ENCODE measurements around the gene TNFRSF25.

The TNFRSF25 gene, protein sequence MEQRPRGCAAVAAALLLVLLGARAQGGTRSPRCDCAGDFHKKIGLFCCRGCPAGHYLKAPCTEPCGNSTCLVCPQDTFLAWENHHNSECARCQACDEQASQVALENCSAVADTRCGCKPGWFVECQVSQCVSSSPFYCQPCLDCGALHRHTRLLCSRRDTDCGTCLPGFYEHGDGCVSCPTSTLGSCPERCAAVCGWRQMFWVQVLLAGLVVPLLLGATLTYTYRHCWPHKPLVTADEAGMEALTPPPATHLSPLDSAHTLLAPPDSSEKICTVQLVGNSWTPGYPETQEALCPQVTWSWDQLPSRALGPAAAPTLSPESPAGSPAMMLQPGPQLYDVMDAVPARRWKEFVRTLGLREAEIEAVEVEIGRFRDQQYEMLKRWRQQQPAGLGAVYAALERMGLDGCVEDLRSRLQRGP

GRCh38 chr1:6466023-6466422 is at the start of gene TNFRSF25:
TNFRSF25 (minus strand) TSS chr1:6466173; CDS start chr1:6466107, 66 bp downstream.
- DNase-seq (ENCODE audit: low read depth in 2 of 2): peak in 1 of 2 donors; percentile 58

- DNase-seq (ENCODE audit: low read depth in 2 of 2): no peak
These were observed 49.8 kb upstream of the TNFRSF25 start for GRCh38 chr1:6515771-6516170.

DNA sequence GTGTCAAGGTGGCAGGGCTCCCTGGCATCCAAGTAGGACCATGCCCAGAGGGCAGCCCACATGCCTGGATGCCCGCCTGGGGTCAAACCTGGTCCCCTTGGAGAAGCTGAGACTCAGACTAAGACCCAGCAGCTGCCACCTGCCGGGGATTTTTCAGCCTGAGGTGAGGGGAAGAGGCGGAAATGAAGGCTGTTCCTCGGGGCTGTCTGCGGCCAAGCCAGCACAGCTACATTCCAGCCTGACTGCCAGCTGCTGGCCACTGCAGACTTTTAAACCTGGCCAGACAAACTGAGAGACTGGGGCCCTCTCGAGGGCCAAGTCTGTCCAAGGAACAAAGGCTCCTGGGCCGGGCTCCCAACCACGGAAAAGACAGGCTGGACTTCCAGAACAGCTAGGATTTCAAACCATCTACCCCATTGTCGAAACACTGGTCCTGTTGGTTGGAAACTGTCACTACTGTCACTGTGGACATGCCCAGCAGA is 47.4 kb upstream of the TNFRSF25 start:
- DNase-seq (ENCODE audit: low read depth in 2 of 2): no peak

DNA sequence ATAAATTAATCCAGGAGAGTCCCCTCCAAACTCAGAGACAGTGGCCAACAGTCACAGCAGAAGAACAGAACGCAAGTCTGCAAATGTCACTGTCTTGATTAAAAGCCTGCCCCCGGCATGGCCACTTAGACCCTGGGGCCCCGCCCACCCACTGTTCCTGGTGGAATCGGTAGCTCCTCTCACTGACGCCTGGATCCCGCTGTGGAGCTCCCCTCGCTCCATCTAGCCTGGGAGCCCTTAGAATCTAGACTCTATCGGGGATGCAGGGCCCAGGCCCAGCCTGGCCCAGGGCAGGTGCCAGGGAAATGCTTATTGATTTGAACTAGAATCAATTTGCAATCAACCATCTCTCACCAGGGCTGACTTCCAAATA is 46.9 kb upstream of the TNFRSF25 start:
- no peak for DNase-seq (ENCODE audit: low read depth in 2 of 2)

DNA sequence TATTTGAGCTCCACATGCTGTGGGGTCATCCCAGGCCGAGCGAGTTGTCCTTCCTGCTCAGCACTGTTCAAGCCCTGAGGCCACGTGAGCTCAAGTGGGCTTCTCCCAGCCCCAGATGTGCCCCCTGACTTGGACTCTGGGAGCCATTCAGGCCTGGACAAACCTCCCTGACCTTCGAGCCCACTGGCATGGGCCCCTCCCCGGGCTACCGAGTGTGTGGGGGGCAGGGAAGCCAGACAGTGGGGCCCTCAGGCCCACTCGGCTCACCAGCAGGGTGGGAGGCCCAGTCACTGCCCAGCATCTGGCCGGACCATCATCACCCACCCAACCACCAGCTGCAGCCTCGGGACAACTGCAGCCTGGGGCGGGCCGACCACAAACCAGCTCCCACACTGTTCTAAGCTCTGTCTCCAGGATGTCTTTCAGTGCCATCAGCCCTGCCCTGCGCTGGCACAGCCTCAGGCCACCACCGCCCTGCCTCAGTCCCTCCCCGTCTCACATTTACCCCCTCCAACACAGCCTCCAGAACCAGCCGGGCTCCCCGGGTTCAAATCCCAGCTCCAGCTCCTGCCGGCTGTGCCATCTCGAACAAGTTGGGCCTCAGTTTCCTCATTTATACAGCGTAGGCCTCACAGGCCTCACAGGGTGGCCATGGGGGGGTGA is 46.4 kb upstream of the TNFRSF25 start:
- no peak for DNase-seq (ENCODE audit: low read depth in 2 of 2)

- no peak for DNase-seq (ENCODE audit: low read depth in 2 of 2)
These were observed 45.7 kb upstream of the TNFRSF25 start for GRCh38 chr1:6511561-6512244.

DNA sequence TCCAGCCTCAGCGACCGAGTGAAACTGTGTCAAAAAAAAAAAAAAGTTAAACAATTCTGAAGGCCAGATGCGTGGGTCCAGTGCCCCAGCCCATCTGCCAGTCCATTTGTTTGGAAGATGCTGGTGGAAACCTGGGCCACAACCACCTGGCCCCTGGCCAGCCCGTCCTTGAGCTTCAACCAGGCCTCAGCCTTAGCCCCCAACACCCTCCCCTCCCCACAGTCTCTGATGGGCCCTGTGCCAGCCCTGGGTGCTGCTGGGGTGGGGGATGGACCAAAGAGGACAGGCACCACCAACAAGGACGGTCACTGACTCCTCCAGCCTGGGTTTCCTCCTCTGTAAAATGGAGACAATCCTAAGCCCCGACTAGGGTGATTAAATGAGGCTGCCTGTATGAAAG is 45.1 kb upstream of the TNFRSF25 start:
- no peak for DNase-seq (ENCODE audit: low read depth in 2 of 2)

DNA sequence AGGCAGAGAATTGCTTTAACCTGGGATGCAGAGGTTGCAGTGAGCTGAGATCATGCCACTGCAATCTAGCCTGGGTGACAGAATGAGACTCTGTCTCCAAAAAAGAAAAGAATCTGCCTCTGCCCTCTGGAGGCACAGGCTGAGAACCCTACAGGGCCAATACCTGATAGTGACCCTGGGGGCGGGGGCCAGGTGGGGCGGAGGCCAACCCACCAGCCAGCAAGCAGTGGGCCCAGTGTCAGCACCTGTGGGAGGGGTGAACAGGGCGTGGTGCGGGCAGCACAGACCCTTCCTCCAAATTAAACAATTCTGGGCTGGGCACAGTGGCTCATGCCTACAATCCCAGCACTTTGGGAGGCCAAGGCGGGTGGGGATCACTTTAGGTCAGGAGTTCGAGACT is 44.5 kb upstream of the TNFRSF25 start:
- no peak for DNase-seq (ENCODE audit: low read depth in 2 of 2)

DNA sequence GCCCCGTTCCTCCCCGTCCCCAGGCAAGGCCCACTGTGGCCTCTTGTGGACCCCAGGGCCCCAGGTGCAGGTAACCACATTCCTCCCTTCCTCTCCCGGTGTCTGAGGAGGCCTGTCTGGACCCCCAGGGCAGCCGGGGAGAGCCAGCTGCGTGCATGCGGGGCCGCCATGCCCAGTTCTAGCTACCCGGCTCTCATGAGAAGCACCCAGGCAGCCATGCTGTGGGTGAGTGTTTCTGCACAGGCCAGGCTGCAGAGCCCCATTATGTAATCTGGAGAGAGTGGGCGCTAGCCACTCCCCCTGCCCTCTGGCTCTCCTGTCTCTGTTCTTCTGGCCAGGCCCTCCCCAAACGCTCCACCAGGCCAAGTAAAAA is 43.9 kb upstream of the TNFRSF25 start:
- DNase-seq (ENCODE audit: low read depth in 2 of 2): no peak

GRCh38 chr1:6509220-6509918 is 43.4 kb upstream of the TNFRSF25 start:
- DNase-seq (ENCODE audit: low read depth in 2 of 2): no peak

GRCh38 chr1:6508816-6509189 is 42.8 kb upstream of the TNFRSF25 start:
- DNase-seq (ENCODE audit: low read depth in 2 of 2): no peak

DNA sequence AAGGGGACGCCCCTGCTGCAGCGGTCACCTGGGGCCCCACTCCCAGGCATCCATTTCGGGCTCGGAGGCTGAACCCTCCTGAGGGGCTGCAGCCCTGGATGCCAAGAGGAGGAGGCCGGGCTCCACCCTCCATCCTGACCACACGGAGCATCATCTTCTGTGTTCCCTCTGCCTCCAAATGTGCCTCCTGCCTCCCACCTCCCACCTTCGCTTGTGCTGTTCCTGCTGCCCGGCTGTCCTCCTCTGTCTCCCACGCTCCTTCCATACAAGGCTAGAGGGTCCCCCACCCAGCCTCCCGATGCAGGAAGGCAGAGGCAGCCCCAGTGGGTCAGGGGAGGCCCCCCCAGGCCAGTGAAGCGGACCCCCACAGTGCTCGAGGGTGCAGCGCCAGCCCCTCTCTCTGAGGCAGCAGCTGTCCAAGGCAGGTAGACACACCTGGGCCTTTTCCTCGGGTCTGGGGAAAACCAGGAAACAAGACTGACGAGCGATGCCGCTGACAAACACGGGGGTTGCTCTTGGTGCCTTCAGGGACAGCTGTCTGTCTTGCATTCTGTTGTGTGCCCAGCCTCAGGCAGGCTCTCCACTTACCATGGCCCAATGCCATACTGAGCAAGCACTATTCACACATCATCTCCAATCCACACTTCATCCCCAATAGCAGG is 42.3 kb upstream of the TNFRSF25 start:
- DNase-seq (ENCODE audit: low read depth in 2 of 2): no peak

DNA sequence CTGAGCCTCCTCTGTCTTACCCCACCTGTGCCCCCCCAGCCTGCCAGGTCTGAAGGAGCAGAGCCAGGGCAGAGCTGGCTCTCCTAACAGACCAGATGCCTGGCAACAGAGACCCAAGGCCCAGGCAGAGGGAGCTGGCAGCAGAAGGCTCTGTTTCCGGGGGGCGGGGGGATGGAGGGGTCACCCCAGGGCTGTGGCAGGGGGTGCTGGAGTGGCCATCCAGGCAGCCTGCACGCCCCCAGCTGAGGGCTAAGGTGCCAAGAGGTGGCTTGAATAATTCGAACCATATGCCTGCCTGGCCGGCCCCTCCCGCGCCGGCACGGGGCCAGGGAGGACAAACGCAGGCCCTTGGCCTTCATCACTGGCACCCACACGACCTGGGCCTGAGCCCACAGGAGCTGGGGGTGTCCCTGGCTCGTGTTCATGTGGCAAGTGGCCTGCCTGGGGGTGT is 41.5 kb upstream of the TNFRSF25 start:
- no peak for DNase-seq (ENCODE audit: low read depth in 2 of 2)

DNA sequence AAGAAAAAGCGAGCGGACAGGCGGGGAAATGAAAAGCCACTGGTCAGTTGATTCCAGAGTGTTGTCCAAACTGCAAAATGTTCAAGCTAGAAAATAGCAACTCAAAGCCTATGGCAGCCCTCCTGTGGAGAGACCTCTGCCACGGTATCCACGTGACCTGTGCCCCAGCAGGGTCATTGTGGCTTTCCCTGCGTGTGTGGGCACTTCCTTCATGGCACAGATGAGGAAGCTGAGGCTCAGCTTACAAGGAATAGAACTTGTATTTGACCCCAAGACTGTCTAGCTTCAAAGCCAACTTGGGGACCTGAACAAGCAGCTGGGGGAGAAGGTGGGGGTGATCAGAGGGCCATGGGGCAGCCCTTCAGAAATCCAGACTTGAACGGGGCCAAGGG is 41.1 kb upstream of the TNFRSF25 start:
- no peak for DNase-seq (ENCODE audit: low read depth in 2 of 2)

DNA sequence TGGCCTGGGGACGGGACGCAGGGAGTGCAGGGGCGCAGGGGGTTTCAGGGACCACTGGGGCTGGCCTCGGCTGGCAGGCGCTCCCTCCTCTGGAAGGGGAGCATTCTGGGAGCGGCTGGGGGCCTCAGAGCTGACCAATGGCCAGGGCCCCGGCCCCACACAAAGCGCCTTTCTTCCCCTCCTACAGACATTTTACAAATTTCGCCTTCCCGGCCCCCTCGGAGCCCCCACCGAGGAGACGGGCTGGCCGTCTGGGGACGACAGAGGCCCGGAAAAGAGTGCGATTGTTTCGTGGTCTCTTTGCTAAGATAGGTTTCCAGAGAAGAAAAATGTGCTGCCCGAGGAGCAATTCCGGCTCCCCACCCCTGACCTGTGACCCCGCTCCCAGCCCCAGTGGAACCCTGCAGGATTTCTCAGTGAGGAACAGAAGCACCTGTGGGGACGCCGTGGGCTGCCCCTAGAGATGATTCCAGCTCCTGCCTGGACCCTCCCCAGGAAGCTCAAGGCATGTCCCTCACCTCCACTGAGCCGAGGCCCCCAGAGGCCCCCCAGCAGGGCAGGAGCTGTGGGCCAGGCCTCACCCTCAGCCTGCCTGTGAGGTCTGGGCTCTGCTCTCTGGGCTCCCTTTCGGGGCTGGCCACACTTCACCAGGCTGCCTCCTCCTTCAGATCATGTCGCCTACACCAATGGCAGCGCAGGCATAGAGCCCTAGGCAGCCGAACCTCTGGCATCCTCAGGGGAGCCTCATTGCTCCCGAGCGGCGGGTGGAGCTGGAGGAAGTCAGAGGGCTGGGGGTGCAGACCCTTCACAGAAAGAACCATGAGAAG is 40.5 kb upstream of the TNFRSF25 start:
- no peak for DNase-seq (ENCODE audit: low read depth in 2 of 2)

- no peak for DNase-seq (ENCODE audit: low read depth in 2 of 2)
These were observed 39.6 kb upstream of the TNFRSF25 start for GRCh38 chr1:6505367-6506209.

GRCh38 chr1:6504887-6505286 is 38.9 kb upstream of the TNFRSF25 start:
- no peak for DNase-seq (ENCODE audit: low read depth in 2 of 2)

DNA sequence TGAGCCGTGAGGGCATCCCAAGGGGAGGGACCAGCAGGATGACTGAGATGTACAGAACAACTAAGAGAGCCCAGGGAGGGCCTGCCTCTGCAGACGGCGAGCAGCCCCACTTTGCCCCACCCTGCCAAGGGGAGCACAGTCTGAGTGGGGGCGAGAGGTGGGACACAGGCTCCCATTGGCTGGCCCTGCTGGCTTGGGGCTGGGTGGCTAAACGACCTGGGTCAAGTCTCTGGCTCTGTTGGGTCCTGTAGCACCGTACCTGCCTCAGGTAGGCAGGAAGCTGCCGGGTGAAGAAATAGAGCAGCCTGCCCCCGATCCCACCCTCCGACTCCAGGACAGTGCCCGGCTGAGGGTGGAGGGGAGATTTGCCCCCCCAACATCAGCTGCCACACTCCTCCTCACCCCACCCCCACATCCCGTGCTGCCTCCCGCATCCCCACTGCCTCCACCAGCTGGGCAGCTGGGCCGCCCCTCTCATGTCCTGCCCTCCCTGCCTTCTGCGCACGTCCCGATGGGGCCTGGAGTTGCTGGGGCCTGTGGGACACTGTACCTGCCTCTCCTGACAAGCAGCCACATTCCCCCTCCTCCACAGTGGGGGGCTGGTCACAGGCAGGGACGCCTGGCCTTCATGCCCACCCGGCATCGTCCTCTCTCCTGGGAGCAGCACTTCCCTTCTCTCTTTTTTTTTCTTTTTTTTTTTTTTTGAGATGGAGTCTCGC is 38.1 kb upstream of the TNFRSF25 start:
- DNase-seq (ENCODE audit: low read depth in 2 of 2): no peak
